RPMI7951 (cell line): Measurements from ENCODE around the gene PPDPF. TPM values are rescaled to one million over a fixed set of nuclear protein-coding genes. Genes with fewer than 3 reads are reported as not detected.

Source experiments
- DNase-seq: peaks from one replicate; pipeline ENCODE4 v3.0.0-alpha.2; 2012; ENCODE audit warnings: low read depth
- total RNA-seq: library from RNA; depleted of rRNA; stranded (reverse); fragments of >200 nt; shearing (Covaris generic); gene quantifications from 2 replicates; pipeline ENCODE4 v1.2.3, GENCODE V29; 2014

PPDPF gene
- total RNA-seq, 1 experiment from 2014 or later, result 140 TPM

- peak; percentile 71 for DNase-seq
Measured at GRCh38 chr20:63520934-63521601, 503 bp downstream of the PPDPF start.

GRCh38 chr20:63521602-63522001 is 1.0 kb downstream of the PPDPF start:
- DNase-seq, result no peak

GRCh38 chr20:63522091-63522868 is 1.7 kb downstream of the PPDPF start:
- DNase-seq, result no peak

- DNase-seq, result no peak
Measured at GRCh38 chr20:63522981-63523611, 2.5 kb downstream of the PPDPF start.

- no peak for DNase-seq
Measured at GRCh38 chr20:63525185-63525584, 4.6 kb downstream of the PPDPF start.

- DNase-seq, result no peak
Measured at GRCh38 chr20:63525971-63526370, 5.4 kb downstream of the PPDPF start.

- no peak for DNase-seq
Measured at GRCh38 chr20:63527184-63527583, 6.6 kb downstream of the PPDPF start.

GRCh38 chr20:63529180-63529860 is 8.8 kb downstream of the PPDPF start:
- DNase-seq, result no peak

GRCh38 chr20:63529861-63530787 is 9.6 kb downstream of the PPDPF start:
- no peak for DNase-seq

GRCh38 chr20:63530788-63531160 is 10.2 kb downstream of the PPDPF start:
- no peak for DNase-seq

- no peak for DNase-seq
Measured at GRCh38 chr20:63531686-63532448, 11.3 kb downstream of the PPDPF start.

- no peak for DNase-seq
Measured at GRCh38 chr20:63532449-63532971, 11.9 kb downstream of the PPDPF start.

GRCh38 chr20:63533388-63533787 is 12.8 kb downstream of the PPDPF start:
- no peak for DNase-seq

- DNase-seq, result no peak
Measured at GRCh38 chr20:63533871-63534393, 13.4 kb downstream of the PPDPF start.

- no peak for DNase-seq
Measured at GRCh38 chr20:63534427-63534830, 13.9 kb downstream of the PPDPF start.

GRCh38 chr20:63534831-63535651 is 14.5 kb downstream of the PPDPF start:
- peak; percentile 57 for DNase-seq

- peak; percentile 96 for DNase-seq
Measured at GRCh38 chr20:63536241-63536977, 15.8 kb downstream of the PPDPF start.

GRCh38 chr20:63536997-63537524 is 16.5 kb downstream of the PPDPF start, which contains the start of gene PTK6:
Gene PTK6, minus strand, starts transcription at chr20:63537376. Its CDS starts 62 bp downstream, at chr20:63537314.
- DNase-seq, result no peak
